PC-3 (cell line): ENCODE data around the gene HIRA. TPM values are rescaled to one million over a fixed set of nuclear protein-coding genes. Genes with fewer than 3 reads are reported as not detected.

Source experiments
- ATAC-seq: fragments of 200-7000 bp; cut with Tn5 transposase; 2 replicates; pipeline ENCODE4 v1.9.1; 2020; ENCODE audit warnings: mild to moderate bottlenecking, moderate library complexity
- BruUV-seq: library from RNA; stranded (reverse); fragments of 400-500 nt; replicated peaks from 2 replicates; lab custom pipeline; 2021; lab: Mats Ljungman, UMichigan
- CTCF ChIA-PET: fragments of 300-600 bp; sonication (Branson Sonifier 250); formaldehyde crosslinking; loops from one replicate; lab custom pipeline; 2022; ENCODE audit warnings: antibody characterized with exemption; lab: Charles Lee
- POLR2A ChIA-PET: fragments of 300-600 bp; sonication (Branson Sonifier 250); formaldehyde crosslinking; loops from one replicate; lab custom pipeline; 2022; ENCODE audit warnings: antibody characterized with exemption; ENCODE audit not compliant: unreplicated experiment; lab: Charles Lee
- DNase-seq: peaks from one replicate; pipeline ENCODE4 v3.0.0-alpha.2; 2015
- H2AFZ ChIP-seq: fragments of 300-600 bp; sonication (generic); 2 replicates; pipeline ENCODE4 v1.6.0; 2016; ENCODE audit warnings: antibody characterized with exemption, low read length
- H3F3A ChIP-seq: fragments of 300-600 bp; sonication (generic); one replicate; pipeline ENCODE4 v1.6.0; 2017; ENCODE audit warnings: antibody characterized with exemption, low read length, control low read depth, mild to moderate bottlenecking; ENCODE audit not compliant: unreplicated experiment
- H3K27ac ChIP-seq: fragments of 300-600 bp; sonication (generic); 2 replicates; pipeline ENCODE4 v1.5.1; 2016; ENCODE audit warnings: mild to moderate bottlenecking, low read length
- H3K27me3 ChIP-seq: fragments of 300-600 bp; sonication (generic); 2 replicates; pipeline ENCODE4 v1.6.1; 2016; ENCODE audit warnings: low read length, mixed read lengths
- H3K36me3 ChIP-seq: fragments of 300-600 bp; sonication (generic); 2 replicates; pipeline ENCODE4 v1.6.1; 2016; ENCODE audit warnings: low read depth, mixed run types, low read length, mixed read lengths
- H3K4me1 ChIP-seq: fragments of 300-600 bp; sonication (generic); 2 replicates; pipeline ENCODE4 v1.5.1; 2016; ENCODE audit warnings: low read length; ENCODE audit not compliant: insufficient read depth
- H3K4me2 ChIP-seq: fragments of 300-600 bp; sonication (generic); 2 replicates; pipeline ENCODE4 v1.6.0; 2016; ENCODE audit warnings: low read length
- H3K4me3 ChIP-seq: fragments of 300-600 bp; sonication (generic); 2 replicates; pipeline ENCODE4 v1.5.1; 2016; ENCODE audit warnings: mild to moderate bottlenecking, low read length, mixed read lengths
- H3K79me2 ChIP-seq: fragments of 300-600 bp; sonication (generic); 2 replicates; pipeline ENCODE4 v1.6.1; 2017; ENCODE audit warnings: low read length, mixed read lengths
- H3K9ac ChIP-seq: fragments of 300-600 bp; sonication (generic); 2 replicates; pipeline ENCODE4 v1.6.0; 2016; ENCODE audit warnings: mild to moderate bottlenecking, low read length
- H3K9me2 ChIP-seq: fragments of 300-600 bp; sonication (generic); replicated peaks from 2 replicates; pipeline ENCODE4 v1.6.1; 2016; ENCODE audit warnings: mixed run types, low read length, mixed read lengths
- H3K9me3 ChIP-seq: fragments of 300-600 bp; sonication (generic); 2 replicates; pipeline ENCODE4 v1.6.1; 2016; ENCODE audit warnings: low read length, mixed read lengths
- H4K20me1 ChIP-seq: fragments of 300-600 bp; sonication (generic); 2 replicates; pipeline ENCODE4 v1.6.1; 2016; ENCODE audit warnings: low read length, mixed read lengths
- EZH2 ChIP-seq: fragments of 300-600 bp; sonication (generic); IDR thresholded peaks from one replicate; pipeline ENCODE4 v1.6.1; 2017; ENCODE audit warnings: antibody characterized with exemption, mild to moderate bottlenecking, low read length; ENCODE audit not compliant: unreplicated experiment
- EZH2phosphoT487 ChIP-seq: fragments of 300-600 bp; sonication (generic); IDR thresholded peaks from 2 replicates; pipeline ENCODE4 v1.6.1; 2018; ENCODE audit warnings: mild to moderate bottlenecking, antibody characterized with exemption, low read length, borderline replicate concordance
- intact Hi-C: fragments of 100-400 bp; cut with micrococcal nuclease; formaldehyde crosslinking; loops from 2 replicates; pipeline ENCODE4 v1.9.0; 2023
- total RNA-seq: library from RNA; depleted of rRNA; stranded (reverse); fragments of >200 nt; gene quantifications from 2 replicates; pipeline ENCODE4 v1.2.3, GENCODE V29; 2014
- TF ChIP-seq, protein P1 (sequence below): fragments of 300-600 bp; sonication (generic); conservative IDR thresholded peaks from 2 replicates; pipeline ENCODE4 v1.5.1; 2017; ENCODE audit warnings: antibody characterized with exemption, low read depth, mild to moderate bottlenecking, low read length

The HIRA gene
- total RNA-seq, 1 experiment from 2014 or later, result 12.4 TPM

DNA sequence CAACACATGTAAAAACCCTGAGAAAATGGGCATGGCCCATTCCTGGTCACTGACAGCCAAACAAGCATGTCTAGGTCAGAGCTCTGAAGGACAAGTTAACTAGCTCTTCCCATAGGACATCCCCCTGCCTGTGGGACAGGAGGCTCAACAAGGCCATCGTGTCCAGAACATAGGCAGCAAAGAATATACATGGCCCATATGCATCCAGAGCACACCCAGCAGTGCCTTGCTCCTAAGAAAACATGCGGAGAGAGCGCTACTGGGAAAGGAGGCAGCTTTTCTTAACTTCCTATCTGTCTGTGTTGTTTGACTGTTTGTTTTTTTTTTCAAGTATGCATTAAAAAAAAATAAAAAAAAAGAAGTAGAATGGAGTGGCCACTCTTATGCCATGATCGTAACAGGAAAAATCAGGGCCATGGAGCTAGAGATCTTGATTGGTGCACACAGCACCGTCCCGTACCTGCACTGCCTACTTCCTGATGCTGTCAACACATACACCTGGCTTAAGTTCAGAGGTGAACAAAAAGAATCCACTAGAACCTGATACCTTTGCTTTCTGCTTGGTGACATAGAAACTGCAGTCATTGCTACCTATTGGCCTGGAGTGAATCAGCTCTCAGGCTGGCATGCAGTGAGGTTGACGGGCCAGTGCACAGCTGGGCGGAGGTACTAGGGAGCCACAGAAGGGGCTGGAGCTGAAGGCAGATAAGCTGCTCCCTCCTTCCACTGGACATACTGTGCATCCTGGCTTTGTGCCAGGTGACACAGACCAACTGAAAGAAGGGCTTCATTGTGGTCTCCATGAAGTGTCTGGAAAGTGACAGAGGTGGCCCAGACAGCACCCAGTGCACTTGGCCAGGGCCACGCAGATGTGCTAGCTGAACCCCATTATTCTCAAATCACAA, 35.6 kb upstream of the HIRA start:
- Histone ChIP-seq H3K9me3 (no peaks in the 10 kb centered on the region), H3K4me1 (no peaks in the 10 kb centered on the region), H3K4me2 (no peak overlapping the region), H3K27ac (no peak overlapping the region), H4K20me1 (no peaks in the 10 kb centered on the region), H3K9ac (no peak overlapping the region), H3K4me3 (no peak overlapping the region), H2AFZ (no peak overlapping the region), H3K36me3 (peaks cover 57% of the 10 kb centered on the region), H3F3A (no peaks in the 10 kb centered on the region), H3K79me2 (0 out of 2 replicates have a peak, but pooled peaks cover 3% of the 10 kb centered on the region), H3K27me3 (no peaks in the 10 kb centered on the region), H3K9me2 (no peaks in the 10 kb centered on the region)
- ATAC-seq (no peak), DNase-seq (no peak)
- TF ChIP-seq EZH2 (no peak), EZH2phosphoT487 (no peak)
- TF ChIP-seq, protein P1, sequence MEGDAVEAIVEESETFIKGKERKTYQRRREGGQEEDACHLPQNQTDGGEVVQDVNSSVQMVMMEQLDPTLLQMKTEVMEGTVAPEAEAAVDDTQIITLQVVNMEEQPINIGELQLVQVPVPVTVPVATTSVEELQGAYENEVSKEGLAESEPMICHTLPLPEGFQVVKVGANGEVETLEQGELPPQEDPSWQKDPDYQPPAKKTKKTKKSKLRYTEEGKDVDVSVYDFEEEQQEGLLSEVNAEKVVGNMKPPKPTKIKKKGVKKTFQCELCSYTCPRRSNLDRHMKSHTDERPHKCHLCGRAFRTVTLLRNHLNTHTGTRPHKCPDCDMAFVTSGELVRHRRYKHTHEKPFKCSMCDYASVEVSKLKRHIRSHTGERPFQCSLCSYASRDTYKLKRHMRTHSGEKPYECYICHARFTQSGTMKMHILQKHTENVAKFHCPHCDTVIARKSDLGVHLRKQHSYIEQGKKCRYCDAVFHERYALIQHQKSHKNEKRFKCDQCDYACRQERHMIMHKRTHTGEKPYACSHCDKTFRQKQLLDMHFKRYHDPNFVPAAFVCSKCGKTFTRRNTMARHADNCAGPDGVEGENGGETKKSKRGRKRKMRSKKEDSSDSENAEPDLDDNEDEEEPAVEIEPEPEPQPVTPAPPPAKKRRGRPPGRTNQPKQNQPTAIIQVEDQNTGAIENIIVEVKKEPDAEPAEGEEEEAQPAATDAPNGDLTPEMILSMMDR, result no peak
- intact Hi-C loops, result no loop called here
- CTCF ChIA-PET, result no interaction called here
- BruUV-seq, result no TSS peak
- POLR2A ChIA-PET, result interaction anchor here (0.7 kb wide), 1 partner anchor 9 kb away, joined by 10 read pairs; no protein-coding TSS in a partner anchor

DNA sequence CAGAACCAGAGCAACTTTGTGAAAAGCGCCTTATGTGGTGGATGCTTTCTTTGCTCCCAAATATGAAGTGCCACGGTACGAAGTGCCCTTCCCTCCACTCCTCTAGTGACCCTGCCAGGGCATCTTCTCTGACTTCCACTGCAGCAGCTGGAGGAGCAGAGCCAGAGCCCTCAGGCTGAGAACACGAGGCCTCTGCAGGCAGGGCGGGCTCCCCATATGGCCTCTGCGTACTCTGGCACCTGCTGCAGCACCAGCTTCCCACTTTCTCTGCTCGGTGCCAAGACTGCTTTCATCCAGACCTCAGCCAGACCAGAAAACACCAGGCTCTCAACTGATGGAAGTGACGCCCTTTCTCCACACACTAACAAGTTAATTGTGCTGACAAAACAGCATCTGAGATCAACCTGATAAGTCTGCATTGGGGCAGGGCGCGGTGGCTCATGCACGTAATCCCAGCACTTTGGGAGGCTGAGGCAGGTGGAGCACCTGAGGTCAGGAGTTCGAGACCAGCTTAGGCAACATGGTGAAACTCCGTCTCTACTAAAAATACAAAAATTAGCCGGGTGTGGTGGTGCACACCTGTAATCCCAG, 34.7 kb upstream of the HIRA start:
- Histone ChIP-seq H4K20me1 (no peaks in the 10 kb centered on the region), H3K9ac (no peak overlapping the region), H3K4me1 (no peaks in the 10 kb centered on the region), H3K27me3 (no peaks in the 10 kb centered on the region), H3K9me2 (no peaks in the 10 kb centered on the region), H3K9me3 (no peaks in the 10 kb centered on the region), H3K79me2 (no peaks in the 10 kb centered on the region), H3F3A (no peaks in the 10 kb centered on the region), H3K27ac (no peak overlapping the region), H3K4me2 (no peak overlapping the region), H3K4me3 (no peak overlapping the region), H3K36me3 (peaks cover 51% of the 10 kb centered on the region), H2AFZ (no peak overlapping the region)
- ATAC-seq (no peak), DNase-seq (no peak)
- POLR2A ChIA-PET, result interaction anchor here (0.6 to 0.7 kb wide), 2 partner anchors 8 to 1083 kb away, joined by 6 to 10 read pairs; no protein-coding TSS in a partner anchor
- CTCF ChIA-PET, result no interaction called here
- TF ChIP-seq, protein P1, result no peak
- no peak for TF ChIP-seq EZH2phosphoT487
- no peak for TF ChIP-seq EZH2
- BruUV-seq, result no TSS peak
- intact Hi-C loops, result no loop called here
